HepG2 (cell line): ENCODE data around the gene ANKRD11. TPM values are rescaled to one million over a fixed set of nuclear protein-coding genes. Genes with fewer than 3 reads are reported as not detected.

ENCODE experiments used
- ARNTL ChIP-seq: sonication (generic); formaldehyde crosslinking; IDR thresholded peaks from 2 replicates; pipeline ENCODE4 v1.4.0; 2020; ENCODE audit warnings: mild to moderate bottlenecking, missing genetic modification reagents
- CBFB ChIP-seq: sonication (generic); formaldehyde crosslinking; IDR thresholded peaks from 2 replicates; pipeline ENCODE4 v1.4.0; 2020; ENCODE audit warnings: missing genetic modification reagents
- CBX2 ChIP-seq, 2 experiments: fragments of 200-600 bp in 1 of 2; sonication (generic); formaldehyde crosslinking in 1 of 2; IDR thresholded peaks; 2 replicates each; pipeline versions ENCODE4 v1.7.0 to v1.8.1; 2018 to 2022; ENCODE audit warnings: low read depth in 2 of 2, low read length in 1 of 2, mild to moderate bottlenecking in 1 of 2, missing genetic modification reagents in 1 of 2
- CREB1 ChIP-seq, 2 experiments: fragments of 450-650 bp in 1 of 2; IDR thresholded peaks; 2 replicates each; pipeline ENCODE4 v1.6.1; 2016 to 2017; ENCODE audit warnings: control low read depth in 1 of 2, mild to moderate bottlenecking in 1 of 2, missing compliant biosample characterization in 1 of 2, missing genetic modification characterization in 1 of 2
- DR1 ChIP-seq: sonication (generic); formaldehyde crosslinking; IDR thresholded peaks from 2 replicates; pipeline ENCODE4 v1.8.0; 2021; ENCODE audit warnings: mild to moderate bottlenecking, missing genetic modification reagents, inconsistent platforms
- HNRNPLL ChIP-seq: fragments of 200-400 bp; formaldehyde crosslinking; IDR thresholded peaks from 2 replicates; pipeline ENCODE4 v1.6.1; 2017; ENCODE audit warnings: mild to moderate bottlenecking, low read depth, low read length; ENCODE audit not compliant: poor library complexity, severe bottlenecking
- KLF13 ChIP-seq: sonication (generic); formaldehyde crosslinking; IDR thresholded peaks from 2 replicates; pipeline ENCODE4 v1.4.0; 2020; ENCODE audit warnings: mild to moderate bottlenecking, missing genetic modification reagents
- MAFG ChIP-seq: sonication (generic); formaldehyde crosslinking; IDR thresholded peaks from 2 replicates; pipeline ENCODE4 v1.5.1; 2020; ENCODE audit warnings: mild to moderate bottlenecking, missing genetic modification reagents
- TEAD3 ChIP-seq: optimal IDR thresholded peaks from 2 replicates; pipeline ENCODE3; 2016; ENCODE audit warnings: borderline replicate concordance
- ZNF331 ChIP-seq: sonication (generic); formaldehyde crosslinking; IDR thresholded peaks from 2 replicates; pipeline ENCODE4 v1.4.0; 2020; ENCODE audit warnings: missing genetic modification reagents
- ZNF563 ChIP-seq: sonication (generic); formaldehyde crosslinking; IDR thresholded peaks from 2 replicates; pipeline ENCODE4 v1.8.0; 2022; ENCODE audit warnings: mild to moderate bottlenecking, moderate library complexity, missing genetic modification reagents
- ZNF652 ChIP-seq: IDR thresholded peaks from 2 replicates; pipeline ENCODE4 v1.6.1; 2016; ENCODE audit warnings: low read depth, borderline replicate concordance
- ZNF816 ChIP-seq: sonication (generic); formaldehyde crosslinking; IDR thresholded peaks from 2 replicates; pipeline ENCODE4 v1.8.0; 2022; ENCODE audit warnings: missing genetic modification reagents, mild to moderate bottlenecking, borderline replicate concordance
- ZNF891 ChIP-seq: sonication (generic); formaldehyde crosslinking; IDR thresholded peaks from 2 replicates; pipeline ENCODE4 v1.5.0; 2020; ENCODE audit warnings: mild to moderate bottlenecking, missing genetic modification reagents
- ZSCAN20 ChIP-seq: sonication (generic); formaldehyde crosslinking; IDR thresholded peaks from 2 replicates; pipeline ENCODE4 v1.4.0; 2020; ENCODE audit warnings: missing genetic modification reagents, mild to moderate bottlenecking, borderline replicate concordance
- polyA plus RNA-seq, 8 experiments: library from polyadenylated mRNA; depleted of rRNA in 3 of 8; stranded (reverse) in 7 of 8; unstranded in 1 of 8; fragments of >200 nt; fragmentation: Illumina TruSeq in 4 of 8; extraction: Trizol in 4 of 8; gene quantifications; 2 replicates each; pipeline versions ENCODE4 v1.2.1 to v1.2.3, GENCODE V29; 2011 to 2016; ENCODE audit warnings: low read depth in 4 of 8, missing spikeins in 1 of 8, mixed read lengths in 1 of 8; ENCODE audit not compliant: insufficient read depth in 1 of 8
- total RNA-seq, 5 experiments: library from RNA; depleted of rRNA; stranded (reverse); fragments of >200 nt; fragmentation: Illumina TruSeq; extraction: Trizol; gene quantifications; 2 replicates each; pipeline ENCODE4 v1.2.3, GENCODE V29; 2016; ENCODE audit warnings: low read depth in 1 of 5
- TF ChIP-seq, protein P1 (sequence below): sonication (generic); formaldehyde crosslinking; IDR thresholded peaks from 2 replicates; pipeline ENCODE4 v1.5.0; 2020; ENCODE audit warnings: mild to moderate bottlenecking, missing genetic modification reagents
- TF ChIP-seq, protein P2 (sequence below): sonication (generic); formaldehyde crosslinking; IDR thresholded peaks from 2 replicates; pipeline ENCODE4 v1.8.0; 2022; ENCODE audit warnings: mild to moderate bottlenecking, missing genetic modification reagents, borderline replicate concordance
- TF ChIP-seq, protein P3 (sequence below): sonication (generic); formaldehyde crosslinking; IDR thresholded peaks from 2 replicates; pipeline ENCODE4 v1.4.0; 2020; ENCODE audit warnings: missing genetic modification reagents
- TF ChIP-seq, protein P4 (sequence below): sonication (generic); formaldehyde crosslinking; IDR thresholded peaks from 2 replicates; pipeline ENCODE4 v1.4.0; 2020; ENCODE audit warnings: low read depth, mild to moderate bottlenecking, missing genetic modification reagents
- TF ChIP-seq, protein P5 (sequence below): IDR thresholded peaks from 2 replicates; pipeline ENCODE4 v1.6.1; 2016; ENCODE audit warnings: mild to moderate bottlenecking, missing biosample characterization, missing genetic modification reagents
- TF ChIP-seq, protein P6 (sequence below): sonication (generic); formaldehyde crosslinking; IDR thresholded peaks from 2 replicates; pipeline ENCODE4 v1.8.0; 2022; ENCODE audit warnings: missing genetic modification reagents, low read depth, mild to moderate bottlenecking, borderline replicate concordance

The ANKRD11 gene
- total and polyA plus RNA-seq, 2 of the 13 experiments (the other 11 are each of a cell fraction or from before 2014, with no cell fraction given), result 21.4 to 38.4 TPM

DNA sequence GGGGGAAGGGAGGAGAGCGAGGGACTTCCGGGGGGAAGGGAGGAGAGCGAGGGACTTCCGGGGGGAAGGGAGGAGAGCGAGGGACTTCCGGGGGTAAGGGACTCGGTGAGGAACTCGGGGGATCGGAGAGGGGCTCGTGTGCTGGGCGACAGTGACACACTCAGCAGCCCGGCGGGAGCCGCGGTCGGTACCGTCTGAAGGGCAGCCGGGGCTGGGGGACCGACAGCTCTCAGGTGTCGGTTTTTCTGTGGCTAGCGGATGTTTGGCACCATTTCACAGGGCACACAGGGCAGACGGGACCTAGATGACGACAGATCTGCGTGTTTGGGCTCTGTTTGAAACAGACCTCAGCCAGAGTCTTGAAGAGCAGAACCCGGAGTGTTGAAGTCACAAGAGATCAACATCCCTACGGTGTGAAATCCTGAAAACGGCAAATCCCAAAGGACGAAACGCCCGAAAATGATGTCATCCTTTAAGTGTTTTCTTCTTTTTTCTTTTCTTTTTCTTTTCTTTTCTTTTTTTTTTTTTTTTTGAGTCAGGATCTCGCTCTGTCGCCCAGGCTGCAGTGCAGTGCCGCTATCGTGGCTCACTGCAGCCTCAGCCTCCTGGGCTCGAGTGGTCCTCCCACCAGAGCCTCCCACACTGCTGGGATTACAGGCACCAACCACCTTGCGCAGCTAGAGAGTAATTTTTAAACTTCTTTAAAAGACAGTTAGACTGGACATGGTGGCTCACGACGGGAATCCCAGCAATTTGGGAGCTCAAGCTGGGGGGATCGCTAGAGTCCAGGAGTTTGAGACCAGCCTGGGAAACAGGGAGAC is 249.0 kb downstream of the ANKRD11 start (continued):
- TF ChIP-seq ZNF816 (no peak), KLF13 (CRISPR knock-in tag) (0 out of 2 replicates have a peak, but pooled peaks have one; percentile 61), CREB1 (IDR thresholded peaks at IDR 0.05) (peak; percentile 73; the same call in 1 of the 2 replicates), CREB1 (CRISPR knock-in tag; IDR thresholded peaks at IDR 0.05) (peak; percentile 73), ZNF652 (no peak), CBX2 (IDR thresholded peaks at IDR 0.05; ENCODE audit: low read depth, low read length) (no peak), CBX2 (CRISPR knock-in tag; IDR thresholded peaks at IDR 0.05; ENCODE audit: low read depth) (no peak), ZNF891 (CRISPR knock-in tag) (no peak; the same call in 1 of the 2 replicates), ZSCAN20 (CRISPR knock-in tag) (peak; percentile 86; the same call in 1 of the 2 replicates), DR1 (CRISPR knock-in tag) (peak; percentile 77; the same call in 1 of the 2 replicates), CBFB (CRISPR knock-in tag) (peak; percentile 71; the same call in 1 of the 2 replicates), TEAD3 (CRISPR knock-in tag) (peak; percentile 49), ZNF331 (CRISPR knock-in tag) (peak; percentile 73; the same call in 1 of the 2 replicates), MAFG (CRISPR knock-in tag) (no peak), ZNF563 (CRISPR knock-in tag) (0 out of 2 replicates have a peak, but pooled peaks have one; percentile 72), HNRNPLL (peak; percentile 49), ARNTL (CRISPR knock-in tag) (peak; percentile 74)
- TF ChIP-seq, protein P1, sequence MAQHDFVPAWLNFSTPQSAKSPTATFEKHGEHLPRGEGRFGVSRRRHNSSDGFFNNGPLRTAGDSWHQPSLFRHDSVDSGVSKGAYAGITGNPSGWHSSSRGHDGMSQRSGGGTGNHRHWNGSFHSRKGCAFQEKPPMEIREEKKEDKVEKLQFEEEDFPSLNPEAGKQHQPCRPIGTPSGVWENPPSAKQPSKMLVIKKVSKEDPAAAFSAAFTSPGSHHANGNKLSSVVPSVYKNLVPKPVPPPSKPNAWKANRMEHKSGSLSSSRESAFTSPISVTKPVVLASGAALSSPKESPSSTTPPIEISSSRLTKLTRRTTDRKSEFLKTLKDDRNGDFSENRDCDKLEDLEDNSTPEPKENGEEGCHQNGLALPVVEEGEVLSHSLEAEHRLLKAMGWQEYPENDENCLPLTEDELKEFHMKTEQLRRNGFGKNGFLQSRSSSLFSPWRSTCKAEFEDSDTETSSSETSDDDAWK (CRISPR knock-in tag), result no peak
- TF ChIP-seq, protein P2, sequence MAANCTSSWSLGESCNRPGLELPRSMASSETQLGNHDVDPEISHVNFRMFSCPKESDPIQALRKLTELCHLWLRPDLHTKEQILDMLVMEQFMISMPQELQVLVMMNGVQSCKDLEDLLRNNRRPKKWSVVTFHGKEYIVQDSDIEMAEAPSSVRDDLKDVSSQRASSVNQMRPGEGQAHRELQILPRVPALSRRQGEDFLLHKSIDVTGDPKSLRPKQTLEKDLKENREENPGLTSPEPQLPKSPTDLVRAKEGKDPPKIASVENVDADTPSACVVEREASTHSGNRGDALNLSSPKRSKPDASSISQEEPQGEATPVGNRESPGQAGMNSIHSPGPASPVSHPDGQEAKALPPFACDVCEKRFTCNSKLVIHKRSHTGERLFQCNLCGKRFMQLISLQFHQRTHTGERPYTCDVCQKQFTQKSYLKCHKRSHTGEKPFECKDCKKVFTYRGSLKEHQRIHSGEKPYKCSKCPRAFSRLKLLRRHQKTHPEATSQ (CRISPR knock-in tag), result no peak; the same call in none of the 2 replicates
- TF ChIP-seq, protein P3, sequence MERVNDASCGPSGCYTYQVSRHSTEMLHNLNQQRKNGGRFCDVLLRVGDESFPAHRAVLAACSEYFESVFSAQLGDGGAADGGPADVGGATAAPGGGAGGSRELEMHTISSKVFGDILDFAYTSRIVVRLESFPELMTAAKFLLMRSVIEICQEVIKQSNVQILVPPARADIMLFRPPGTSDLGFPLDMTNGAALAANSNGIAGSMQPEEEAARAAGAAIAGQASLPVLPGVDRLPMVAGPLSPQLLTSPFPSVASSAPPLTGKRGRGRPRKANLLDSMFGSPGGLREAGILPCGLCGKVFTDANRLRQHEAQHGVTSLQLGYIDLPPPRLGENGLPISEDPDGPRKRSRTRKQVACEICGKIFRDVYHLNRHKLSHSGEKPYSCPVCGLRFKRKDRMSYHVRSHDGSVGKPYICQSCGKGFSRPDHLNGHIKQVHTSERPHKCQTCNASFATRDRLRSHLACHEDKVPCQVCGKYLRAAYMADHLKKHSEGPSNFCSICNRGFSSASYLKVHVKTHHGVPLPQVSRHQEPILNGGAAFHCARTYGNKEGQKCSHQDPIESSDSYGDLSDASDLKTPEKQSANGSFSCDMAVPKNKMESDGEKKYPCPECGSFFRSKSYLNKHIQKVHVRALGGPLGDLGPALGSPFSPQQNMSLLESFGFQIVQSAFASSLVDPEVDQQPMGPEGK (CRISPR knock-in tag), result peak; percentile 82
- TF ChIP-seq, protein P4, sequence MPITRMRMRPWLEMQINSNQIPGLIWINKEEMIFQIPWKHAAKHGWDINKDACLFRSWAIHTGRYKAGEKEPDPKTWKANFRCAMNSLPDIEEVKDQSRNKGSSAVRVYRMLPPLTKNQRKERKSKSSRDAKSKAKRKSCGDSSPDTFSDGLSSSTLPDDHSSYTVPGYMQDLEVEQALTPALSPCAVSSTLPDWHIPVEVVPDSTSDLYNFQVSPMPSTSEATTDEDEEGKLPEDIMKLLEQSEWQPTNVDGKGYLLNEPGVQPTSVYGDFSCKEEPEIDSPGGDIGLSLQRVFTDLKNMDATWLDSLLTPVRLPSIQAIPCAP, result no peak
- TF ChIP-seq, protein P5, sequence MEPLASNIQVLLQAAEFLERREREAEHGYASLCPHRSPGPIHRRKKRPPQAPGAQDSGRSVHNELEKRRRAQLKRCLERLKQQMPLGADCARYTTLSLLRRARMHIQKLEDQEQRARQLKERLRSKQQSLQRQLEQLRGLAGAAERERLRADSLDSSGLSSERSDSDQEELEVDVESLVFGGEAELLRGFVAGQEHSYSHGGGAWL (CRISPR knock-in tag), result peak; percentile 76; the same call in 1 of the 2 replicates
- TF ChIP-seq, protein P6, sequence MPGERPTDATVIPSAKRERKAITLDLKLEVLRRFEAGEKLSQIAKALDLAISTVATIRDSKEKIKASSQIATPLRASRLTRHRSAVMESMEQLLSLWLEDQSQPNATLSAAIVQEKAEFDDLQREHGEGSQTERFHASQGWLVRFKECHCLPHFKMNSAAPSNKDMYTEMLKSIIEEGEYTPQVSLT (CRISPR knock-in tag), result no peak
